Cerebellar cortex (tissue), 1 donor: Measurements from ENCODE around the gene BMPER.
A peak's percentile ranks its signal among the peaks of the same experiment; 100 is the strongest.

Experiments used
- DNase-seq: peaks from one replicate; pipeline ENCODE4 v3.0.0-alpha.2; 2015; ENCODE audit warnings: low spot score

Gene BMPER

GRCh38 chr7:34026481-34027190, 121.3 kb downstream of the BMPER start:
- DNase-seq = no peak

GRCh38 chr7:34031156-34031555, 125.8 kb downstream of the BMPER start:
- no peak for DNase-seq

- DNase-seq = no peak
Observed at GRCh38 chr7:34034728-34035127, 129.4 kb downstream of the BMPER start.

GRCh38 chr7:34036051-34036920, 130.9 kb downstream of the BMPER start:
- no peak for DNase-seq

- DNase-seq = no peak
Observed at GRCh38 chr7:34036972-34037792, 131.8 kb downstream of the BMPER start.

- no peak for DNase-seq
Observed at GRCh38 chr7:34038816-34039470, 133.6 kb downstream of the BMPER start.

GRCh38 chr7:34041707-34042106, 136.4 kb downstream of the BMPER start:
- DNase-seq = no peak

- no peak for DNase-seq
Observed at GRCh38 chr7:34042406-34042805, 137.1 kb downstream of the BMPER start.

GRCh38 chr7:34043461-34044305, 138.3 kb downstream of the BMPER start:
- DNase-seq = no peak

- DNase-seq = no peak
Observed at GRCh38 chr7:34044306-34044643, 138.9 kb downstream of the BMPER start.

- DNase-seq = no peak
Observed at GRCh38 chr7:34044734-34045353, 139.5 kb downstream of the BMPER start.

GRCh38 chr7:34048445-34048844, 143.1 kb downstream of the BMPER start:
- DNase-seq = no peak

- no peak for DNase-seq
Observed at GRCh38 chr7:34054075-34054474, 148.7 kb downstream of the BMPER start.

GRCh38 chr7:34057136-34057535, 151.8 kb downstream of the BMPER start:
- DNase-seq = no peak

- no peak for DNase-seq
Observed at GRCh38 chr7:34057956-34058355, 152.6 kb downstream of the BMPER start.

- DNase-seq = no peak
Observed at GRCh38 chr7:34058801-34059135, 153.4 kb downstream of the BMPER start.

- DNase-seq = peak; percentile 25
Observed at GRCh38 chr7:34059136-34059828, 153.9 kb downstream of the BMPER start.

GRCh38 chr7:34060196-34060947, 155.0 kb downstream of the BMPER start:
- no peak for DNase-seq

- no peak for DNase-seq
Observed at GRCh38 chr7:34061149-34061548, 155.8 kb downstream of the BMPER start.
